ENCODE results near the gene AZGP1.

GRCh38 chr7:99923200-99923599, 52.6 kb downstream of the AZGP1 start:
- TF ChIP-seq ELF4 (IDR thresholded peaks at IDR 0.05) (no peak), SP1 (IDR thresholded peaks at IDR 0.05) (no peak), HDGF (IDR thresholded peaks at IDR 0.05; ENCODE audit: borderline replicate concordance) (no peak), FOXK2 (IDR thresholded peaks at IDR 0.05) (no peak), FOXM1 (IDR thresholded peaks at IDR 0.05; ENCODE audit: borderline replicate concordance) (no peak)
